HG03442 (cell line): ENCODE data around the gene BTBD6.
A peak's percentile ranks its signal among the peaks of the same experiment; 100 is the strongest.
"Not testable (repeated sequence)": the region's sequence is repeated elsewhere in the genome, so short reads cannot be mapped to it uniquely, and the experiment has no call there.

Experiments used
- ATAC-seq: cut with Tn5 transposase; IDR thresholded peaks from one replicate; pipeline ENCODE4 v1.9.1; 2021; ENCODE audit warnings: mild to moderate bottlenecking, moderate library complexity; ENCODE audit not compliant: unreplicated experiment

Gene BTBD6

DNA sequence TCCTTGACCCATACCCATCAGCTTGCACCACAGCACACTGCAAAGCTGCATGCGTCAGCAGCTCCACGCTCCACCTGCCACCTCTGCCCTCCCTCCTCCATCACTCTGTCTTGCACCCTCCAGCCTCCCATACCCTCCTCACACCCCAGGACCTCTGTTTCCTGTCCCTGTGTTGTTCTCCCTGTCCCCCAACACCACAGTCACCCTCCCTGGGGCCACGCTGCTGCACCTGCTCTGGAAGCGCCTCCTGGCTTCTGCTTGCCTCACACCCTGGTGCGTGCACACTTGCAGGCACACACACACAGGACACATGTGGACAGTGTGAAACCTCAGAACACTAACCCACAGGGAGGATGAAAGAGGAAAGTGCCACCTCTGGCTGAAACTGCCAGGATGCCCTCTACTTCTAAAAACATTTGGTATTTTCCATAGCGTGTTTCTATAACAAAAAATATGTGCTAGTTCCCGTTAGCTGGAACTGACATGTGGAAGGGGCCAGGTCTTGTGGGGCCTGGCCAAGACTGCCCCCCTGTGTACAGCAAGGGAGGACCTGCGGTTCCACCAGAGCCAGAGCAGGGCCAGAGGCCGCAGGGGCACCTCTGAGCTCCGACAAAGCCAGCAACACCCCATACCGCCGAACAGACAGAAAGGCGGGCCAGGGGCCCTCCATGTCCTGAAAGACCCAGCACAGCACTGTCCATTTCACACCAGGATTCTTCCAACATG is 42.5 kb downstream of the BTBD6 start:
- ATAC-seq = no peak

DNA sequence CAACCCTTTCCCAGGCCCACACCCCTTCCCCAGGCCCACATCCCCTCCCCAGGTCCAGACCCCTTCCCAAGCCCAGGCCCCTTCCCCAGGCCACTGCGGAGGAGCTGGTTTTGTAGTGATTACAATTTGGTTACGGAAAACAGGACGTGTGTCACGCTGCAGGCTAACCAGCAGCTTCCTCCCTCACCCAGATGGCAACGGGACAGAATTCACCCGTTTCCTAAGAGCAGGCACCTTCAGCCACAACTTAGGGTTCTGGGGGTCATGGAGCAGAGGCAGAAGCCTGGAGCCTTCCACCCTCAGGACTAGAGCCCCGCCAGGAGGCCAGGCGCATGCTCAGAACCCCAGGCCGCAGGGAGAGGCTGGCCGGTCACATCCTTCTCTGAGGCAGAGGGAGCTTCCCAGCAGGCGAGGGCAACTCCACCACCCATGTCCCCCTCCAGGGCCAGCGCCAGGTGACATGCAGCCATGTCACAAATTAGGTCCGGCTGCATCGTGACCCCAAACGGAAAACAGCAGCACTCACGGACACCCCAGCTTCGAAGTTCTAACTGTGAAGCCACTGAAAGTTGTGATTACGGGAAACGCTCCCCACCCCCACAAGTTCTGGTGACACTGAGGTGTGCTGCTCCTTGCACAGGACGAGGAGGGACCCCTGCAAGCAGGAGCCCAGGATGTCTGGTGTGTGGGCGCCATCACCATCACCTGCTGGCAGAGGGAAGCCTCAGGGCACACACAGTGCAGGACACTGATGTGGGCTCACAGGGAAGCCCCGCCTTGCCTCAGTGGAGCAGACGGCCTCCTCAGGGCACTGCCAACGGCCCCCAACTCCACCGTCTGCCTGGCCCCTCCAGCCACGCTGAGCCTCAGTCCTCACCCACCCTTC is 44.7 kb downstream of the BTBD6 start:
- ATAC-seq = no peak

DNA sequence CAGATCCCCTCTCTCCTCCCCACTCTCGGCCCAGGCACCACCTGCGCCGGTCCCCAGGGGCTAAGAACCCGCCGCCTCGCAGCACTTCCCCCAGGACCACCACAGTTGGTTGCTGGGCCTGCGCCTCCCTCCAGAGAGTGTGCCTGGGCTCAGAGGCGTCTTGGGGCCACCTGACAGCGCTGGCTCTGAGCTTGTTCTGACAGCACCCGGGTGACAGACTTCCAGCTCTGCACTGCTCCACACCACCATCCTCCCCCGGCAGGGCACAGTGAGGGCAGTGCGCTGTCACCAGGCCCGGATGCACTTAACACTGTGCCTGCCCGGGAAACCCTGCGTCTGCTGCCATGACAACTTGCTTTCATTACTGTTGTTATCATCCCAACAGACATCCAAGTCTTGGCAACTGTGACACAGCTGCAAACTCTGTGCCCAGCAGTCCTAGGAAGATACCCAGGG is 45.8 kb downstream of the BTBD6 start:
- peak; percentile 47 for ATAC-seq

DNA sequence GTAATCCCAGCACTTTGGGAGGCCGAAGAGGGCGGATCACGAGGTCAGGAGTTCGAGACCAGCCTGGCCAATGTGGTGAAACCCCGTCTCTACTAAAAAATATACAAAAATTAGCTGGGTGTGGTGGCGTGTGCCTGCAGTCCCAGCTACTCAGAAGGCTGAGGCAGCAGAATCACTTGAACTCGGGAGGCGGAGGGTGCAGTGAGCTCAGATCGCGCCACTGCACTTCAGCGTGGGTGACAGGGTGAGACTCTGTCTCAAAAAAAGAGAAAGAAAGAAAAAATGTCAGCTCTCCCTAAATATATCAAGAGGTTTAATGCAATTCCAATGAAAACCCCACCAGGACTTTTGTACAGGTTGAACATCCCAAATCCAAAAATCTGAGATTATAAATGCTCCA is 49.0 kb downstream of the BTBD6 start:
- not testable (repeated sequence) for ATAC-seq

DNA sequence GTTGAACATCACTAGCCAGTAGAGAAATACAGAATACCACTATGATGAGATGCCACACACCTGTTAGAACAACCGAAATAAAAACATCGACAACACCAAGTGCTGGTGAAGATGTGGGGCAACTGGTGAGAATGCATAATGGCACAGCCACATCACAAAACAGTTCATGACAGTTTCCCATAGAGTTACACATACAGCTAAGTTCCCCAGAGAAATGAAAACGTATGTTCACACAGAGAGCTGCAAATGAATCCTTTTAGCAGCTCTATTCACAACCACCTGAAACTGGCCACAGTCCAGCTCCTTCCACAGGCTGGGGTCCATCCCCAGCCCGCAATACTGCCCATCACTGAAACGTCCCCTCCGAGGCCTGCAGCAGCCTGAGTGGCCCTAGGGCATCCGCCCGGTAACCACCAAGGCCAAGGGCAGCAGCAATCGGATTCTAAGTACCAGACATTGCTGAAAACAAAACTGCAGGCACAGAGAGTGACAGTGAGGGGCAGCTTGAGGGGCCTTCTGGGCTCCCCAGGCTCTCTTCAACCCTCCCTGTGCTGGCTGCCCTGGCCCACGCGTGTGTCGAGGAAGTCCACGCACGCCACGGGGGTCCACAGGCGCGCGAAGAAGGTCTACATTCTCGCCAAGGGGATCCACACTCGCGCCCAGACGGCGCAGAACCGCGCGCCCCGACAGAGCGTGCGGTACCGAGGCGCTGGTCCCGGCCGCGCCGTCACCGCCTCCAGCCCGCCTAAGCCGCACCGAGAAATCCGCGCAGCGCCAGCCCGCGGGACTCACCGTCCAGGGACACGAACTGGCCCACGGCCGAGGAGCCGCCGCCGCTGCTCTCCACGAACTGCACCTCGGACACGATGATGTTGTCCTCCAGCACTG is 51.6 kb downstream of the BTBD6 start:
- ATAC-seq = peak; percentile 14
